Left ventricle myocardium inferior (tissue), 1 donor: ENCODE data around the gene BGN. TPM values are rescaled to one million over a fixed set of nuclear protein-coding genes. Genes with fewer than 3 reads are reported as not detected.
A peak's percentile ranks its signal among the peaks of the same experiment; 100 is the strongest.

Experiments used
- DNase-seq: peaks from one replicate; pipeline ENCODE4 v3.0.0-alpha.2; 2020
- H3K27ac ChIP-seq: fragments of 200-600 bp; replicated peaks from 2 replicates; pipeline ENCODE4 v1.8.0; 2021
- H3K27me3 ChIP-seq: fragments of 200-600 bp; 2 replicates; pipeline ENCODE4 v1.8.0; 2021; ENCODE audit warnings: low read depth
- H3K36me3 ChIP-seq: fragments of 200-600 bp; 2 replicates; pipeline ENCODE4 v1.8.0; 2021
- H3K4me1 ChIP-seq: fragments of 200-600 bp; 2 replicates; pipeline ENCODE4 v1.8.0; 2021
- H3K4me3 ChIP-seq: fragments of 200-600 bp; 2 replicates; pipeline ENCODE4 v1.8.0; 2021; ENCODE audit warnings: mild to moderate bottlenecking, moderate library complexity
- H3K9me3 ChIP-seq: fragments of 200-600 bp; replicated peaks from 2 replicates; pipeline ENCODE4 v1.8.0; 2021
- CTCF ChIP-seq: fragments of 200-600 bp; IDR thresholded peaks from 2 replicates; pipeline ENCODE4 v1.8.0; 2021; ENCODE audit warnings: antibody characterized with exemption, mild to moderate bottlenecking, borderline replicate concordance
- intact Hi-C: fragments of 100-400 bp; cut with micrococcal nuclease; formaldehyde crosslinking; loops from one replicate; pipeline ENCODE4 v1.11.0; 2022
- total RNA-seq: library from RNA; stranded (reverse); fragmentation: NEBNext Ultra II Directional; extraction: Animal tissue kit (Norgen Biotek cat#: 25700); gene quantifications from one replicate; pipeline ENCODE4 v1.2.1, GENCODE V29; 2021
- donor health status: DM: no; HTN: yes; CAD: no; lungs with severe emphysema.

BGN gene
- total RNA-seq, 1 donor from 2014 or later, result 84.3 TPM

DNA sequence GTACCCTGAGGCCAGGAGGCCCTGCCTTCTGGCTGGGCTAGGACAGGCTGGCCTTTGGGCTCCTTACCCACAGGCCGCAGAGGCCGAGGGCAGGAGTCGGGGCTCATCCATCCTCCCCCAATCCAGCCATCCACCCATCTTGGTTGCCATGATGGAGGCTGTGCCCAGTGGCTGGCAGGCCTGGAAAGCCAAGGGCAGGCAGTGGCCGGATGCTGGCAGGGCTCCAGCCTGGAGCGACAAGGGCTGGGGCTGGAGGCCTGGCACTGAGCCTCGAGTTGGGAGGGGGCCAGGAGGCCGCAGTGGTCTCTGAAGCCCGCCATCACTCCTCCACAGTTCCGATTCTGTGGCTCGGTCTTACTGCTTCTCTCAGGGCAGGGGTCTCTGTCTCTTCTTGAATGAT lies 8.6 kb upstream of the BGN start:
- Histone ChIP-seq H3K4me3 (no peak overlapping the region), H3K9me3 (no peaks in the 10 kb centered on the region), H3K4me1 (peaks cover 13% of the 10 kb centered on the region), H3K27ac (no peak overlapping the region), H3K27me3 (no peaks in the 10 kb centered on the region), H3K36me3 (no peaks in the 10 kb centered on the region)
- intact Hi-C loops, result no loop called here
- no peak for TF ChIP-seq CTCF
- no peak for DNase-seq

DNA sequence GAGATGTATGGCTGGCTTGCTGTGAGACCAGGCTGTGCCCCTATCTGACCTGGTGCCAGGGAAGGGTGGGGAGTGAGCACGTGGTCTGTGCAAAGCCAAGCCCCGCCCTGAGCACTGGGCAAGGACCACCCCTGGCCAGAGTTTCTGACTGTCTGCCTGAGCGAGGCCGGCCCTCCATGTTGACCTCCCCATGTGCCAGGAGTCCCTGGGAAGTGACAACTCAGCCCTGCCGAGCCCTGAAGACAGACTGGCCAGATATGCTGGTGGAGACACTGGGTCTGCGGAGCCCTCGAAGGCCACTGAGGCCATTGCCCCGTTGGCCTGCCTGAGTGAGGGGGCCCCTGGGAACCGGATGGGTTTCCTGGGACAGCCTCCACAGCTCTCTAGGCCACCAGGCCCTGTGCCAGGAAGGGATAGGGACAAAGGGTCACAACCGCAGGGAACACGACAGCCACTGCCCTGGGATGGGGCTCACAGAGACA lies 7.1 kb upstream of the BGN start:
- H3K9me3 ChIP-seq, result no peaks in the 10 kb centered on the region
- no peaks in the 10 kb centered on the region for H3K36me3 ChIP-seq
- H3K27me3 ChIP-seq, result no peaks in the 10 kb centered on the region
- H3K4me3 ChIP-seq, result no peak overlapping the region
- TF ChIP-seq CTCF, result no peak
- DNase-seq, result peak; percentile 41
- intact Hi-C loops, result no loop called here
- H3K27ac ChIP-seq, result peak overlapping the region; percentile 81
- peaks cover 19% of the 10 kb centered on the region for H3K4me1 ChIP-seq

- Histone ChIP-seq H3K4me3 (no peak overlapping the region), H3K9me3 (no peaks in the 10 kb centered on the region), H3K4me1 (peaks cover 19% of the 10 kb centered on the region), H3K36me3 (no peaks in the 10 kb centered on the region), H3K27ac (peak overlapping the region; percentile 81), H3K27me3 (no peaks in the 10 kb centered on the region)
- intact Hi-C loops, result no loop called here
- DNase-seq, result peak; percentile 65
- no peak for TF ChIP-seq CTCF
These were observed 6.4 kb upstream of the BGN start for GRCh38 chrX:153488231-153488914.

- no peak for TF ChIP-seq CTCF
- Histone ChIP-seq H3K9me3 (no peaks in the 10 kb centered on the region), H3K36me3 (no peaks in the 10 kb centered on the region), H3K4me1 (peaks cover 19% of the 10 kb centered on the region), H3K27me3 (no peaks in the 10 kb centered on the region), H3K4me3 (no peak overlapping the region), H3K27ac (peak overlapping the region; percentile 52)
- DNase-seq, result no peak
- intact Hi-C loops, result no loop called here
These were observed 4.4 kb upstream of the BGN start for GRCh38 chrX:153490217-153490930.

DNA sequence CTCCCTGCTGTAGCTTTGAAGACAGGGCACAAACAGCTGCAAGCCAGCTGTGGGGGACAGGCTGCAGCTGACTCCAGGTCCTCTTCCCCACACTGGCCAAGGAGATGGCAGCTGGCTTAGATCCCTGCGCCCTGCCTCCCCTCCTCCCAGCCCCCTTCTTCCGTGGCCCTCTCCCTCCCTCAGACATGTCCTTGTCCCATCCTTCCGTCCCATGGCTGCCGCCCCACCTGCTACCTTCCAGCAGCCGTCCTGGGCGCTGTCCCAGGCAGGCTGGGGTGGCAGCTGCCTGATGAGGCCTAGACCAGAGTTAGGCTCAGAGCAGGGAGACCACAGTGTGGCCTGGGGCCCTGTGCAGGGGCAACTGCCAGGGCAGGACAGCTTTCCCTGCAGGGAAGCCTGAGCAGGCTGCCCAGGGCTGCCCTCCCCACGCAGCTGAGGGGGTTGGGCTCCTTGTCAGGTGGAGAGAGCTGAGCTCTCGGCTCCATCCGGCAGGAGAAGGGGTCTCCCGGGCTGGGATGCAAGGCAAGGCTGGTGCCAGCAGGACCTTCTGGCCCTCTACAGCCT lies 3.3 kb upstream of the BGN start:
- intact Hi-C loops, result no loop called here
- no peaks in the 10 kb centered on the region for H3K36me3 ChIP-seq
- no peaks in the 10 kb centered on the region for H3K9me3 ChIP-seq
- no peak for TF ChIP-seq CTCF
- no peak for DNase-seq
- peaks cover 22% of the 10 kb centered on the region for H3K4me1 ChIP-seq
- H3K4me3 ChIP-seq, result no peak overlapping the region
- H3K27ac ChIP-seq, result peak overlapping the region; percentile 52
- H3K27me3 ChIP-seq, result peaks cover 5% of the 10 kb centered on the region
